Activated CD4-positive, CD25-positive, alpha-beta regulatory T cell treated with anti-CD3 and anti-CD28 coated beads, Interleukin-2, amount 50 U/mL, for 16 hours (primary cell): Measurements from ENCODE around the gene NKAIN1.
"Not testable (repeated sequence)": the region's sequence is repeated elsewhere in the genome, so short reads cannot be mapped to it uniquely, and the experiment has no call there.

Source experiments
- DNase-seq: peaks from one replicate; pipeline ENCODE4 v3.0.0-alpha.2; 2020; ENCODE audit warnings: low read depth, low spot score

Gene NKAIN1

GRCh38 chr1:31198150-31198549 lies 41.5 kb downstream of the NKAIN1 start:
- DNase-seq = no peak

GRCh38 chr1:31196685-31197084 lies 43.0 kb downstream of the NKAIN1 start:
- DNase-seq = no peak

- DNase-seq = not testable (repeated sequence)
Measured at GRCh38 chr1:31195267-31195666, 44.4 kb downstream of the NKAIN1 start.

GRCh38 chr1:31193729-31194128 lies 46.0 kb downstream of the NKAIN1 start:
- no peak for DNase-seq

- DNase-seq = no peak
Measured at GRCh38 chr1:31191281-31191680, 48.4 kb downstream of the NKAIN1 start.

- DNase-seq = no peak
Measured at GRCh38 chr1:31189696-31190674, 49.7 kb downstream of the NKAIN1 start.

GRCh38 chr1:31183927-31184554 lies 55.6 kb downstream of the NKAIN1 start:
- no peak for DNase-seq

GRCh38 chr1:31183126-31183525 lies 56.6 kb downstream of the NKAIN1 start:
- DNase-seq = no peak

- DNase-seq = no peak
Measured at GRCh38 chr1:31182352-31182751, 57.3 kb downstream of the NKAIN1 start.

GRCh38 chr1:31181515-31182343 lies 58.0 kb downstream of the NKAIN1 start:
- DNase-seq = no peak

- DNase-seq = no peak
Measured at GRCh38 chr1:31180338-31180737, 59.3 kb downstream of the NKAIN1 start.

- not testable (repeated sequence) for DNase-seq
Measured at GRCh38 chr1:31176291-31176690, 63.4 kb downstream of the NKAIN1 start.

- DNase-seq = no peak
Measured at GRCh38 chr1:31170486-31170735, 69.3 kb downstream of the NKAIN1 start.

GRCh38 chr1:31166462-31166861 lies 73.2 kb downstream of the NKAIN1 start:
- DNase-seq = no peak

GRCh38 chr1:31164291-31164690 lies 75.4 kb downstream of the NKAIN1 start:
- DNase-seq = no peak

GRCh38 chr1:31163866-31164265 lies 75.8 kb downstream of the NKAIN1 start:
- DNase-seq = no peak

- no peak for DNase-seq
Measured at GRCh38 chr1:31161571-31161970, 78.1 kb downstream of the NKAIN1 start.

GRCh38 chr1:31159869-31160611 lies 79.6 kb downstream of the NKAIN1 start:
- DNase-seq = no peak

GRCh38 chr1:31159323-31159722 lies 80.4 kb downstream of the NKAIN1 start:
- no peak for DNase-seq

GRCh38 chr1:31155216-31155806 lies 84.4 kb downstream of the NKAIN1 start:
- peak; percentile 19 for DNase-seq

- DNase-seq = peak; percentile 39
Measured at GRCh38 chr1:31154632-31155215, 85.0 kb downstream of the NKAIN1 start.
